ENCODE data around the gene THOC6.

GRCh38 chr16:2996298-2996697 is 27.5 kb upstream of the THOC6 start:
- TF ChIP-seq CTCF (IDR thresholded peaks at IDR 0.05) = no peak
- no peak for TF ChIP-seq POLR2AphosphoS5 (IDR thresholded peaks at IDR 0.05)
